HepG2 (cell line): ENCODE results near the gene RCE1. TPM values are rescaled to one million over a fixed set of nuclear protein-coding genes. Genes with fewer than 3 reads are reported as not detected.
A peak's percentile ranks its signal among the peaks of the same experiment; 100 is the strongest.

Experiments used
- HNRNPL ChIP-seq: fragments of 200-400 bp; formaldehyde crosslinking; IDR thresholded peaks from 2 replicates; pipeline ENCODE4 v1.6.1; 2017; ENCODE audit warnings: mild to moderate bottlenecking, low read depth, low read length
- MAF1 ChIP-seq: sonication (generic); formaldehyde crosslinking; IDR thresholded peaks from 2 replicates; pipeline ENCODE4 v1.5.0; 2020; ENCODE audit warnings: missing genetic modification reagents, borderline replicate concordance
- NR2F2 ChIP-seq: IDR thresholded peaks from 2 replicates; pipeline ENCODE4 v1.6.1; 2012; ENCODE audit warnings: low read depth, inconsistent platforms, borderline replicate concordance
- RARA ChIP-seq: IDR thresholded peaks from 2 replicates; pipeline ENCODE4 v1.6.1; 2016; ENCODE audit warnings: missing genetic modification reagents, missing compliant biosample characterization
- RBM39 ChIP-seq: fragments of 200-400 bp; formaldehyde crosslinking; IDR thresholded peaks from one replicate; pipeline ENCODE4 v1.6.1; 2018; ENCODE audit warnings: antibody characterized with exemption, mild to moderate bottlenecking, low read depth, low read length; ENCODE audit not compliant: poor library complexity, severe bottlenecking
- RNF2 ChIP-seq: fragments of 450-650 bp; conservative IDR thresholded peaks from 2 replicates; pipeline ENCODE4 v1.6.1; 2016; ENCODE audit warnings: low read depth
- SAP130 ChIP-seq: IDR thresholded peaks from 2 replicates; pipeline ENCODE4 v1.6.1; 2016; ENCODE audit warnings: low read depth
- SIX4 ChIP-seq: sonication (generic); formaldehyde crosslinking; IDR thresholded peaks from 2 replicates; pipeline ENCODE4 v1.4.0; 2020; ENCODE audit warnings: missing genetic modification reagents
- SPEN ChIP-seq: sonication (generic); formaldehyde crosslinking; IDR thresholded peaks from 2 replicates; pipeline ENCODE4 v1.5.1; 2020; ENCODE audit warnings: low read depth, mild to moderate bottlenecking, missing genetic modification reagents
- ZNF253 ChIP-seq: sonication (generic); formaldehyde crosslinking; IDR thresholded peaks from 2 replicates; pipeline ENCODE4 v1.8.0; 2022; ENCODE audit warnings: mild to moderate bottlenecking, missing genetic modification reagents, borderline replicate concordance
- ZNF543 ChIP-seq: sonication (generic); formaldehyde crosslinking; IDR thresholded peaks from 2 replicates; pipeline ENCODE4 v1.4.0; 2020; ENCODE audit warnings: mild to moderate bottlenecking, missing genetic modification reagents
- ZNF747 ChIP-seq: sonication (generic); formaldehyde crosslinking; IDR thresholded peaks from 2 replicates; pipeline ENCODE4 v1.8.1; 2023; ENCODE audit warnings: missing genetic modification reagents, mild to moderate bottlenecking, borderline replicate concordance
- polyA plus RNA-seq, 8 experiments: library from polyadenylated mRNA; depleted of rRNA in 3 of 8; stranded (reverse) in 7 of 8; unstranded in 1 of 8; fragments of >200 nt; fragmentation: Illumina TruSeq in 4 of 8; extraction: Trizol in 4 of 8; gene quantifications; 2 replicates each; pipeline versions ENCODE4 v1.2.1 to v1.2.3, GENCODE V29; 2011 to 2016; ENCODE audit warnings: low read depth in 4 of 8, missing spikeins in 1 of 8, mixed read lengths in 1 of 8; ENCODE audit not compliant: insufficient read depth in 1 of 8
- total RNA-seq, 5 experiments: library from RNA; depleted of rRNA; stranded (reverse); fragments of >200 nt; fragmentation: Illumina TruSeq; extraction: Trizol; gene quantifications; 2 replicates each; pipeline ENCODE4 v1.2.3, GENCODE V29; 2016; ENCODE audit warnings: low read depth in 1 of 5
- TF ChIP-seq, protein P1 (sequence below): sonication (generic); formaldehyde crosslinking; IDR thresholded peaks from 2 replicates; pipeline ENCODE4 v1.4.0; 2020; ENCODE audit warnings: low read depth, missing genetic modification reagents
- TF ChIP-seq, protein P2 (sequence below): sonication (generic); formaldehyde crosslinking; IDR thresholded peaks from 2 replicates; pipeline ENCODE4 v1.8.0; 2022; ENCODE audit warnings: missing genetic modification reagents, mild to moderate bottlenecking, moderate library complexity, borderline replicate concordance
- TF ChIP-seq, protein P3 (sequence below): sonication (generic); formaldehyde crosslinking; IDR thresholded peaks from 2 replicates; pipeline ENCODE4 v1.9.0; 2021; ENCODE audit warnings: missing genetic modification reagents, borderline replicate concordance
- TF ChIP-seq, protein P4 (sequence below): sonication (generic); formaldehyde crosslinking; IDR thresholded peaks from 2 replicates; pipeline ENCODE4 v1.4.0; 2020; ENCODE audit warnings: missing genetic modification reagents, mild to moderate bottlenecking, borderline replicate concordance
- TF ChIP-seq, protein P5 (sequence below): IDR thresholded peaks from 2 replicates; pipeline ENCODE4 v1.6.1; 2012; ENCODE audit warnings: low read depth, low read length, improper control_type of control experiment

The RCE1 gene
- total and polyA plus RNA-seq, 2 of the 13 experiments (the other 11 are each of a cell fraction or from before 2014, with no cell fraction given): 22.2 to 22.4 TPM

DNA sequence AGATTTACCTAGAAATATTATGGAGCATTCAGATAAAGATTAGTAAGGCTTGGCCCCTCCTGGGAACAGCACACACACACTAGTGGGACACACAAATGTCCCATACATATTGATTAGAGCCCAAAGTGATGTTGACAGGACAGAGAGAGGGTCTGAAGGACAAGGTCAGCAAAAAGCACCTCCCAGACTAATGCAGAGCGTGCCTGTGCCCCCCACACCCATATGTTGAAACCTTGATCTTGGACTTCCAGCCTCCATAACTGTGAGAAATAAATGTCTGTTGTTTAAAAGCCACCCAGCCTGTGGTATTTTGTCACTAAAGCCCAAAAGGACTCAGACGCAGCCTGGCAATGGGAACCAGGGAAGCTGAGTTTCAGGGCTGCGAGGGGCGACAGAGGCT is 41.2 kb downstream of the RCE1 start (continued):
- TF ChIP-seq, protein P1, sequence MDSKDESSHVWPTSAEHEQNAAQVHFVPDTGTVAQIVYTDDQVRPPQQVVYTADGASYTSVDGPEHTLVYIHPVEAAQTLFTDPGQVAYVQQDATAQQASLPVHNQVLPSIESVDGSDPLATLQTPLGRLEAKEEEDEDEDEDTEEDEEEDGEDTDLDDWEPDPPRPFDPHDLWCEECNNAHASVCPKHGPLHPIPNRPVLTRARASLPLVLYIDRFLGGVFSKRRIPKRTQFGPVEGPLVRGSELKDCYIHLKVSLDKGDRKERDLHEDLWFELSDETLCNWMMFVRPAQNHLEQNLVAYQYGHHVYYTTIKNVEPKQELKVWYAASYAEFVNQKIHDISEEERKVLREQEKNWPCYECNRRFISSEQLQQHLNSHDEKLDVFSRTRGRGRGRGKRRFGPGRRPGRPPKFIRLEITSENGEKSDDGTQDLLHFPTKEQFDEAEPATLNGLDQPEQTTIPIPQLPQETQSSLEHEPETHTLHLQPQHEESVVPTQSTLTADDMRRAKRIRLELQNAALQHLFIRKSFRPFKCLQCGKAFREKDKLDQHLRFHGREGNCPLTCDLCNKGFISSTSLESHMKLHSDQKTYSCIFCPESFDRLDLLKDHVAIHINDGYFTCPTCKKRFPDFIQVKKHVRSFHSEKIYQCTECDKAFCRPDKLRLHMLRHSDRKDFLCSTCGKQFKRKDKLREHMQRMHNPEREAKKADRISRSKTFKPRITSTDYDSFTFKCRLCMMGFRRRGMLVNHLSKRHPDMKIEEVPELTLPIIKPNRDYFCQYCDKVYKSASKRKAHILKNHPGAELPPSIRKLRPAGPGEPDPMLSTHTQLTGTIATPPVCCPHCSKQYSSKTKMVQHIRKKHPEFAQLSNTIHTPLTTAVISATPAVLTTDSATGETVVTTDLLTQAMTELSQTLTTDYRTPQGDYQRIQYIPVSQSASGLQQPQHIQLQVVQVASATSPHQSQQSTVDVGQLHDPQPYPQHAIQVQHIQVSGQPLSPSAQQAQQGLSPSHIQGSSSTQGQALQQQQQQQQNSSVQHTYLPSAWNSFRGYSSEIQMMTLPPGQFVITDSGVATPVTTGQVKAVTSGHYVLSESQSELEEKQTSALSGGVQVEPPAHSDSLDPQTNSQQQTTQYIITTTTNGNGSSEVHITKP: no peak
- TF ChIP-seq SAP130 (CRISPR knock-in tag) (peak; percentile 38; the same call in 1 of the 2 replicates), SPEN (no peak), RBM39 (no peak), SIX4 (CRISPR knock-in tag) (no peak), ZNF747 (CRISPR knock-in tag) (no peak), HNRNPL (no peak), ZNF253 (CRISPR knock-in tag) (no peak), RARA (peak; percentile 87), MAF1 (no peak), ZNF543 (CRISPR knock-in tag) (no peak), NR2F2 (no peak), RNF2 (no peak)
- TF ChIP-seq, protein P2, sequence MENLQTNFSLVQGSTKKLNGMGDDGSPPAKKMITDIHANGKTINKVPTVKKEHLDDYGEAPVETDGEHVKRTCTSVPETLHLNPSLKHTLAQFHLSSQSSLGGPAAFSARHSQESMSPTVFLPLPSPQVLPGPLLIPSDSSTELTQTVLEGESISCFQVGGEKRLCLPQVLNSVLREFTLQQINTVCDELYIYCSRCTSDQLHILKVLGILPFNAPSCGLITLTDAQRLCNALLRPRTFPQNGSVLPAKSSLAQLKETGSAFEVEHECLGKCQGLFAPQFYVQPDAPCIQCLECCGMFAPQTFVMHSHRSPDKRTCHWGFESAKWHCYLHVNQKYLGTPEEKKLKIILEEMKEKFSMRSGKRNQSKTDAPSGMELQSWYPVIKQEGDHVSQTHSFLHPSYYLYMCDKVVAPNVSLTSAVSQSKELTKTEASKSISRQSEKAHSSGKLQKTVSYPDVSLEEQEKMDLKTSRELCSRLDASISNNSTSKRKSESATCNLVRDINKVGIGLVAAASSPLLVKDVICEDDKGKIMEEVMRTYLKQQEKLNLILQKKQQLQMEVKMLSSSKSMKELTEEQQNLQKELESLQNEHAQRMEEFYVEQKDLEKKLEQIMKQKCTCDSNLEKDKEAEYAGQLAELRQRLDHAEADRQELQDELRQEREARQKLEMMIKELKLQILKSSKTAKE (CRISPR knock-in tag): peak; percentile 89
- TF ChIP-seq, protein P3, sequence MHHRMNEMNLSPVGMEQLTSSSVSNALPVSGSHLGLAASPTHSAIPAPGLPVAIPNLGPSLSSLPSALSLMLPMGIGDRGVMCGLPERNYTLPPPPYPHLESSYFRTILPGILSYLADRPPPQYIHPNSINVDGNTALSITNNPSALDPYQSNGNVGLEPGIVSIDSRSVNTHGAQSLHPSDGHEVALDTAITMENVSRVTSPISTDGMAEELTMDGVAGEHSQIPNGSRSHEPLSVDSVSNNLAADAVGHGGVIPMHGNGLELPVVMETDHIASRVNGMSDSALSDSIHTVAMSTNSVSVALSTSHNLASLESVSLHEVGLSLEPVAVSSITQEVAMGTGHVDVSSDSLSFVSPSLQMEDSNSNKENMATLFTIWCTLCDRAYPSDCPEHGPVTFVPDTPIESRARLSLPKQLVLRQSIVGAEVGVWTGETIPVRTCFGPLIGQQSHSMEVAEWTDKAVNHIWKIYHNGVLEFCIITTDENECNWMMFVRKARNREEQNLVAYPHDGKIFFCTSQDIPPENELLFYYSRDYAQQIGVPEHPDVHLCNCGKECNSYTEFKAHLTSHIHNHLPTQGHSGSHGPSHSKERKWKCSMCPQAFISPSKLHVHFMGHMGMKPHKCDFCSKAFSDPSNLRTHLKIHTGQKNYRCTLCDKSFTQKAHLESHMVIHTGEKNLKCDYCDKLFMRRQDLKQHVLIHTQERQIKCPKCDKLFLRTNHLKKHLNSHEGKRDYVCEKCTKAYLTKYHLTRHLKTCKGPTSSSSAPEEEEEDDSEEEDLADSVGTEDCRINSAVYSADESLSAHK (CRISPR knock-in tag): no peak
- TF ChIP-seq, protein P4, sequence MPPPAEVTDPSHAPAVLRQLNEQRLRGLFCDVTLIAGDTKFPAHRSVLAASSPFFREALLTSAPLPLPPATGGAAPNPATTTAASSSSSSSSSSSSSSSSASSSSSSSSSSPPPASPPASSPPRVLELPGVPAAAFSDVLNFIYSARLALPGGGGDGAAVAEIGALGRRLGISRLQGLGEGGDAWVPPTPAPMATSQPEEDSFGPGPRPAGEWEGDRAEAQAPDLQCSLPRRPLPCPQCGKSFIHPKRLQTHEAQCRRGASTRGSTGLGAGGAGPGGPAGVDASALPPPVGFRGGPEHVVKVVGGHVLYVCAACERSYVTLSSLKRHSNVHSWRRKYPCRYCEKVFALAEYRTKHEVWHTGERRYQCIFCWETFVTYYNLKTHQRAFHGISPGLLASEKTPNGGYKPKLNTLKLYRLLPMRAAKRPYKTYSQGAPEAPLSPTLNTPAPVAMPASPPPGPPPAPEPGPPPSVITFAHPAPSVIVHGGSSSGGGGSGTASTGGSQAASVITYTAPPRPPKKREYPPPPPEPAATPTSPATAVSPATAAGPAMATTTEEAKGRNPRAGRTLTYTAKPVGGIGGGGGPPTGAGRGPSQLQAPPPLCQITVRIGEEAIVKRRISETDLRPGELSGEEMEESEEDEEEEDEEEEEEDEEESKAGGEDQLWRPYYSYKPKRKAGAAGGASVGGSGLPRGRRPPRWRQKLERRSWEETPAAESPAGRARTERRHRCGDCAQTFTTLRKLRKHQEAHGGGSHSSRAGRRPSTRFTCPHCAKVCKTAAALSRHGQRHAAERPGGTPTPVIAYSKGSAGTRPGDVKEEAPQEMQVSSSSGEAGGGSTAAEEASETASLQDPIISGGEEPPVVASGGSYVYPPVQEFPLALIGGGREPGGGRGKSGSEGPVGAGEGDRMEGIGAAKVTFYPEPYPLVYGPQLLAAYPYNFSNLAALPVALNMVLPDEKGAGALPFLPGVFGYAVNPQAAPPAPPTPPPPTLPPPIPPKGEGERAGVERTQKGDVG (CRISPR knock-in tag): no peak
- TF ChIP-seq, protein P5, sequence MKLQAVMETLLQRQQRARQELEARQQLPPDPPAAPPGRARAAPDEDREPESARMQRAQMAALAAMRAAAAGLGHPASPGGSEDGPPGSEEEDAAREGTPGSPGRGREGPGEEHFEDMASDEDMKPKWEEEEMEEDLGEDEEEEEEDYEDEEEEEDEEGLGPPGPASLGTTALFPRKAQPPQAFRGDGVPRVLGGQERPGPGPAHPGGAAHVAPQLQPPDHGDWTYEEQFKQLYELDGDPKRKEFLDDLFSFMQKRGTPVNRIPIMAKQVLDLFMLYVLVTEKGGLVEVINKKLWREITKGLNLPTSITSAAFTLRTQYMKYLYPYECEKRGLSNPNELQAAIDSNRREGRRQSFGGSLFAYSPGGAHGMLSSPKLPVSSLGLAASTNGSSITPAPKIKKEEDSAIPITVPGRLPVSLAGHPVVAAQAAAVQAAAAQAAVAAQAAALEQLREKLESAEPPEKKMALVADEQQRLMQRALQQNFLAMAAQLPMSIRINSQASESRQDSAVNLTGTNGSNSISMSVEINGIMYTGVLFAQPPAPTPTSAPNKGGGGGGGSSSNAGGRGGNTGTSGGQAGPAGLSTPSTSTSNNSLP: no peak
